SK-N-SH (cell line): ENCODE results near the gene PRADC1. TPM values are rescaled to one million over a fixed set of nuclear protein-coding genes. Genes with fewer than 3 reads are reported as not detected.

Experiments
- CTCF ChIA-PET: fragments of 300-600, 350-600 bp; formaldehyde crosslinking; extraction: SDS; loops from one replicate; lab custom pipeline; 2021; lab: Yijun Ruan, JAX
- POLR2A ChIA-PET: fragments of 350-600 bp; sonication (Branson Sonifier 250); formaldehyde crosslinking; extraction: SDS; loops from one replicate; lab custom pipeline; 2020; ENCODE audit warnings: antibody characterized with exemption, inconsistent platforms; lab: Yijun Ruan, JAX
- DNase-seq: peaks from one replicate; pipeline ENCODE4 v3.0.0; 2012
- H2AFZ ChIP-seq: fragments of 200-600 bp; sonication (generic); 2 replicates; pipeline ENCODE4 v1.8.1; 2016; ENCODE audit warnings: antibody characterized with exemption, mild to moderate bottlenecking, low read depth
- H3F3A ChIP-seq: fragments of 200-600 bp; sonication (generic); replicated peaks from 2 replicates; pipeline ENCODE3; 2016; ENCODE audit warnings: antibody characterized with exemption, mild to moderate bottlenecking; ENCODE audit not compliant: insufficient read depth
- H3K27ac ChIP-seq, 2 experiments: fragments of 200-500 bp in 1 of 2; fragments of 200-600 bp in 1 of 2; sonication (Bioruptor generic) in 1 of 2; sonication (generic), shearing (Covaris generic) in 1 of 2; 2 replicates each; pipeline versions ENCODE4 v1.5.1 to v1.6.1; 2014 to 2016; ENCODE audit warnings: low read depth in 2 of 2, inconsistent platforms in 1 of 2, low read length in 1 of 2, mild to moderate bottlenecking in 1 of 2, mixed read lengths in 1 of 2
- H3K27me3 ChIP-seq: fragments of 200-600 bp; sonication (generic), shearing (Covaris generic); 2 replicates; pipeline ENCODE4 v1.6.1; 2016; ENCODE audit warnings: mixed run types; ENCODE audit not compliant: insufficient read depth
- H3K36me3 ChIP-seq, 2 experiments: fragments of 200-500 bp in 1 of 2; fragments of 200-600 bp in 1 of 2; sonication (Bioruptor generic) in 1 of 2; sonication (generic) in 1 of 2; replicated peaks in 1 of 2; 2 replicates each; pipeline versions ENCODE3 to v1.5.1; 2014 to 2016; ENCODE audit warnings: low read length in 1 of 2, mild to moderate bottlenecking in 1 of 2; ENCODE audit not compliant: insufficient read depth in 2 of 2, control insufficient read depth in 1 of 2
- H3K4me1 ChIP-seq, 2 experiments: fragments of 200-500 bp in 1 of 2; fragments of 200-600 bp in 1 of 2; sonication (Bioruptor generic) in 1 of 2; sonication (generic), shearing (Covaris generic) in 1 of 2; 2 replicates each; pipeline versions ENCODE4 v1.5.1 to v1.6.1; 2014 to 2016; ENCODE audit warnings: low read depth in 1 of 2, low read length in 1 of 2, mixed run types in 1 of 2; ENCODE audit not compliant: insufficient read depth in 2 of 2, control insufficient read depth in 1 of 2
- H3K4me2 ChIP-seq: fragments of 200-600 bp; sonication (generic), shearing (Covaris generic); 2 replicates; pipeline ENCODE4 v1.6.1; 2017; ENCODE audit warnings: mixed run types
- H3K4me3 ChIP-seq, 2 experiments: fragments of 200-500 bp in 1 of 2; fragments of 200-600 bp in 1 of 2; sonication (Bioruptor generic) in 1 of 2; sonication (generic), shearing (Covaris generic) in 1 of 2; 2 replicates each; pipeline versions ENCODE4 v1.5.1 to v1.8.1; 2014 to 2016; ENCODE audit warnings: low read depth in 2 of 2, inconsistent platforms in 1 of 2, low read length in 1 of 2, mild to moderate bottlenecking in 1 of 2, mixed read lengths in 1 of 2, moderate library complexity in 1 of 2
- H3K79me2 ChIP-seq: fragments of 200-600 bp; sonication (generic); 2 replicates; pipeline ENCODE4 v1.8.1; 2017; ENCODE audit warnings: mild to moderate bottlenecking; ENCODE audit not compliant: insufficient read depth
- H3K9ac ChIP-seq: fragments of 200-600 bp; sonication (generic); 2 replicates; pipeline ENCODE4 v1.6.1; 2017; ENCODE audit warnings: mixed run types
- H3K9me2 ChIP-seq: fragments of 200-600 bp; sonication (generic); 2 replicates; pipeline ENCODE4 v1.6.1; 2017; ENCODE audit warnings: mixed run types
- H3K9me3 ChIP-seq: fragments of 200-600 bp; sonication (generic); 2 replicates; pipeline ENCODE4 v1.6.1; 2017; ENCODE audit warnings: mixed run types, mild to moderate bottlenecking, moderate library complexity
- H4K20me1 ChIP-seq: fragments of 200-600 bp; sonication (generic); 2 replicates; pipeline ENCODE4 v1.6.1; 2017; ENCODE audit warnings: mild to moderate bottlenecking, mixed run types; ENCODE audit not compliant: insufficient read depth
- CTCF ChIP-seq: fragments of 200-600 bp; sonication (generic); IDR thresholded peaks from 2 replicates; pipeline ENCODE4 v1.6.1; 2017; ENCODE audit warnings: antibody characterized with exemption, mild to moderate bottlenecking, moderate library complexity
- EP300 ChIP-seq, 2 experiments: IDR thresholded peaks; 2 replicates each; pipeline versions ENCODE4 v1.4.0 to v1.6.1; 2012; ENCODE audit warnings: borderline replicate concordance in 1 of 2, low read depth in 1 of 2, low read length in 1 of 2
- EZH2phosphoT487 ChIP-seq: fragments of 200-600 bp; sonication (generic); IDR thresholded peaks from 2 replicates; pipeline ENCODE4 v1.6.1; 2017; ENCODE audit warnings: low read depth, mixed run types, mild to moderate bottlenecking, antibody characterized with exemption, moderate library complexity, borderline replicate concordance
- FOSL2 ChIP-seq: IDR thresholded peaks from 2 replicates; pipeline ENCODE4 v1.4.0; 2012; ENCODE audit warnings: low read depth, mild to moderate bottlenecking, moderate library complexity, borderline replicate concordance
- FOXJ3 ChIP-seq: sonication (generic); formaldehyde crosslinking; IDR thresholded peaks from 2 replicates; pipeline ENCODE4 v1.5.1; 2020; ENCODE audit warnings: mild to moderate bottlenecking, missing genetic modification reagents
- FOXM1 ChIP-seq: IDR thresholded peaks from 2 replicates; pipeline ENCODE4 v1.4.0; 2012; ENCODE audit warnings: low read depth, mild to moderate bottlenecking
- GABPA ChIP-seq: IDR thresholded peaks from 2 replicates; pipeline ENCODE4 v1.4.0; 2012; ENCODE audit warnings: low read depth, mild to moderate bottlenecking
- GATA2 ChIP-seq: sonication (generic); formaldehyde crosslinking; IDR thresholded peaks from 2 replicates; pipeline ENCODE4 v1.5.0; 2020; ENCODE audit warnings: mild to moderate bottlenecking, missing genetic modification reagents
- JUND ChIP-seq: IDR thresholded peaks from 2 replicates; pipeline ENCODE4 v1.4.0; 2012
- MAX ChIP-seq: IDR thresholded peaks from 2 replicates; pipeline ENCODE4 v1.4.0; 2012; ENCODE audit warnings: low read depth
- MEF2A ChIP-seq: IDR thresholded peaks from 2 replicates; pipeline ENCODE4 v1.4.0; 2012; ENCODE audit warnings: low read depth, borderline replicate concordance
- NFIC ChIP-seq: IDR thresholded peaks from 2 replicates; pipeline ENCODE4 v1.4.0; 2012; ENCODE audit warnings: borderline replicate concordance
- PBX3 ChIP-seq: IDR thresholded peaks from 2 replicates; pipeline ENCODE4; 2012
- POLR2AphosphoS5 ChIP-seq: IDR thresholded peaks from 2 replicates; pipeline ENCODE4 v1.6.1; 2012; ENCODE audit warnings: low read depth, low read length
- RAD21 ChIP-seq: IDR thresholded peaks from 2 replicates; pipeline ENCODE4 v1.6.1; 2012; ENCODE audit warnings: mild to moderate bottlenecking, low read length
- REST ChIP-seq: IDR thresholded peaks from 2 replicates; pipeline ENCODE4 v1.6.1; 2012; ENCODE audit warnings: mild to moderate bottlenecking, low read depth, low read length, moderate library complexity
- RXRA ChIP-seq: IDR thresholded peaks from 2 replicates; pipeline ENCODE4 v1.4.0; 2012; ENCODE audit warnings: low read depth, mild to moderate bottlenecking, borderline replicate concordance
- SIN3A ChIP-seq: IDR thresholded peaks from 2 replicates; pipeline ENCODE4 v1.6.1; 2012; ENCODE audit warnings: low read depth, mild to moderate bottlenecking, low read length, moderate library complexity, borderline replicate concordance
- SMC3 ChIP-seq: IDR thresholded peaks from 2 replicates; pipeline ENCODE4 v1.6.1; 2012; ENCODE audit warnings: low read depth, low read length, improper control_type of control experiment
- TEAD4 ChIP-seq: IDR thresholded peaks from 2 replicates; pipeline ENCODE4 v1.4.0; 2012; ENCODE audit warnings: mild to moderate bottlenecking, borderline replicate concordance; ENCODE audit not compliant: insufficient read depth
- USF1 ChIP-seq: IDR thresholded peaks from 2 replicates; pipeline ENCODE4 v1.4.0; 2012; ENCODE audit warnings: low read depth, borderline replicate concordance
- USF2 ChIP-seq: fragments of 150-350 bp; IDR thresholded peaks from 2 replicates; pipeline ENCODE4 v1.6.1; 2017; ENCODE audit warnings: antibody characterized with exemption, low read length, low read depth, borderline replicate concordance
- YY1 ChIP-seq: IDR thresholded peaks from 2 replicates; pipeline ENCODE4 v1.4.0; 2012; ENCODE audit warnings: low read depth, mild to moderate bottlenecking
- WGBS: methylation state at CpG from one replicate; pipeline ENCODE4 v1.1.6; 2017; ENCODE audit warnings: low lambda C conversion rate; 5-methylcytosine and 5-hydroxymethylcytosine counted together
- polyA plus RNA-seq, 3 experiments: library from polyadenylated mRNA; depleted of rRNA; stranded (reverse); fragments of >200 nt; gene quantifications; 2 replicates each; pipeline ENCODE4 v1.2.3, GENCODE V29; 2012

PRADC1 gene
- polyA plus RNA-seq, 1 of the 3 experiments (the other 2 are of a cell fraction) = 8.5 TPM

- H4K20me1 ChIP-seq = peaks cover 40% of the 10 kb centered on the region
- H3K9ac ChIP-seq = peak within 1 kb of the TSS; percentile 96
- peak within 1 kb of the TSS; percentile 98 for H3K4me2 ChIP-seq
- peak within 1 kb of the TSS; percentile 96 to 99 for H3K4me3 ChIP-seq
- H3K9me2 ChIP-seq = no peaks in the 10 kb centered on the region
- peak within 1 kb of the TSS; percentile 91 to 95 for H3K27ac ChIP-seq
- no peaks in the 10 kb centered on the region for H3K9me3 ChIP-seq
- peaks cover 51% of the 10 kb centered on the region for H3K79me2 ChIP-seq
- peaks cover 9% of the 10 kb centered on the region for H3F3A ChIP-seq
- DNase-seq = peak; percentile 91
- ChIA-PET POLR2A (interaction anchor here (0.9 to 2.7 kb wide), 14 partner anchors 9 to 503 kb away, joined by 3 to 13 read pairs (median 4); partner anchors contain the start of genes ALMS1, SMYD5 and TPRKB), CTCF (interaction anchor here (0.7 to 4.4 kb wide), 9 partner anchors 10 to 58 kb away, joined by 3 to 27 read pairs (median 4); partner anchors contain the start of genes EGR4 and SMYD5)
- H2AFZ ChIP-seq = peak within 1 kb of the TSS; percentile 90
- peaks cover 0 to 23% of the 10 kb centered on the region in 2 experiments; a peak in 3 of 4 replicates for H3K4me1 ChIP-seq
- WGBS = under 1% methylated on average over 24 of the region's 69 CpGs
- peaks cover 5 to 17% of the 10 kb centered on the region in 2 experiments for H3K36me3 ChIP-seq
- H3K27me3 ChIP-seq = no peaks in the 10 kb centered on the region
- TF ChIP-seq NFIC (no peak; the same call in 1 of the 2 replicates), USF1 (no peak), RAD21 (no peak), YY1 (peak; percentile 60; the same call in 1 of the 2 replicates), EP300 (IDR thresholded peaks at IDR 0.05; ENCODE audit: borderline replicate concordance in 1 of 2, low read depth in 1 of 2, low read length in 1 of 2) (peak; percentile 30 to 48; a peak in 1 of 4 replicates), GABPA (peak; percentile 90), SIN3A (peak; percentile 61; the same call in 1 of the 2 replicates), REST (peak; percentile 72), EZH2phosphoT487 (no peak), MAX (peak; percentile 93), FOXJ3 (peak; percentile 71; the same call in 1 of the 2 replicates), FOSL2 (no peak), CTCF (no peak), PBX3 (peak; percentile 19; the same call in 1 of the 2 replicates), JUND (no peak), MEF2A (no peak), GATA2 (CRISPR knock-in tag) (no peak), SMC3 (no peak), TEAD4 (no peak), USF2 (no peak), POLR2AphosphoS5 (peak; percentile 98), RXRA (no peak), FOXM1 (no peak)
These were observed 1.1 kb upstream of the PRADC1 start, which contains the start of gene CCT7 for GRCh38 chr2:73233932-73234832. TSS of gene CCT7 (plus strand) at chr2:73234308. CDS start at chr2:73234379, 71 bp downstream.
